ENCODE results near the gene RTP1. TPM values are rescaled to one million over a fixed set of nuclear protein-coding genes. Genes with fewer than 3 reads are reported as not detected.
"Not testable (repeated sequence)": the region's sequence is repeated elsewhere in the genome, so short reads cannot be mapped to it uniquely, and the experiment has no call there.

The RTP1 gene
- total RNA-seq, 4 donors from 2014 or later: not detected

GRCh38 chr3:187236962-187237361 is 39.7 kb downstream of the RTP1 start:
- H3K4me1 ChIP-seq: no peaks in the 10 kb centered on the region
- no peaks in the 10 kb centered on the region for H3K9me3 ChIP-seq
- TF ChIP-seq CTCF (IDR thresholded peaks at IDR 0.05) (no peak), POLR2A (IDR thresholded peaks at IDR 0.05) (no peak)
- no peaks in the 10 kb centered on the region for H3K36me3 ChIP-seq
- no peak overlapping the region for H3K27ac ChIP-seq
- no peaks in the 10 kb centered on the region for H3K27me3 ChIP-seq
- intact Hi-C loops (cut with DNase I): no loop called here
- no peak overlapping the region for H3K4me3 ChIP-seq (replicated peaks in 1 of 3)
- WGBS, 2 donors: 84 to 90% methylated on average over 1 of the region's 1 CpG
- no peak for DNase-seq

- Histone ChIP-seq H3K27me3 (no peaks in the 10 kb centered on the region), H3K9me3 (no peaks in the 10 kb centered on the region), H3K4me1 (no peaks in the 10 kb centered on the region), H3K36me3 (no peaks in the 10 kb centered on the region), H3K4me3 (replicated peaks in 1 of 3) (no peak overlapping the region), H3K27ac (no peak overlapping the region)
- no peak for TF ChIP-seq POLR2A (IDR thresholded peaks at IDR 0.05)
- no peak for TF ChIP-seq CTCF (IDR thresholded peaks at IDR 0.05)
- intact Hi-C loops (cut with DNase I): no loop called here
- DNase-seq: no peak
These were observed 40.5 kb downstream of the RTP1 start for GRCh38 chr3:187237741-187238140.

DNA sequence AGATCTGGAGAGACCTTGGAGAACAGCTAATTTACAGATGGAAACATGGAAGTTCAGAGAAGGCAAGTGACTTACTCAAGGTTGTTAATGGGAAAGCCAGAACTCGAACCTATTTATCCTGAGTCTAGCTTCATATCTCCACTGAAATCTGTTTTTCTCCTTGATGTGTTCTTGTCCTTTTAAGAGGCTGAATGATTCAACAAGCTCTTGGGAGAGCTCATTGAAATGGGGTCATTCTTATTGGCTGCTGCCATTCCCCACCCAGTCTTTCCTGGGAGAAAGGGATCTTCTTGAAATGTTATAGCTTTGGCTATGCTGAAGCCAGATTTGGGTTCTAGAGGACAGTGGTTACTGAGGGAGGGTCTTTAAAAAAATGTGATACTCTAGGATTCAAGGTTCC is 41.0 kb downstream of the RTP1 start:
- Histone ChIP-seq H3K27me3 (no peaks in the 10 kb centered on the region), H3K27ac (no peak overlapping the region), H3K36me3 (no peaks in the 10 kb centered on the region), H3K4me3 (replicated peaks in 1 of 3) (no peak overlapping the region), H3K4me1 (no peaks in the 10 kb centered on the region), H3K9me3 (no peaks in the 10 kb centered on the region)
- WGBS, 2 donors: 64 to 69% methylated on average over 1 of the region's 1 CpG
- TF ChIP-seq CTCF (IDR thresholded peaks at IDR 0.05) (no peak), POLR2A (IDR thresholded peaks at IDR 0.05) (no peak)
- intact Hi-C loops (cut with DNase I): no loop called here
- DNase-seq: no peak

GRCh38 chr3:187238835-187239234 is 41.5 kb downstream of the RTP1 start:
- intact Hi-C loops (cut with DNase I); H3K4me3 ChIP-seq (replicated peaks in 1 of 3); H3K36me3 ChIP-seq; H3K9me3 ChIP-seq; H3K27me3 ChIP-seq; H3K27ac ChIP-seq; H3K4me1 ChIP-seq; DNase-seq: not testable (repeated sequence)
- 95 to 99% methylated on average over 4 of the region's 4 CpGs for WGBS, 2 donors

DNA sequence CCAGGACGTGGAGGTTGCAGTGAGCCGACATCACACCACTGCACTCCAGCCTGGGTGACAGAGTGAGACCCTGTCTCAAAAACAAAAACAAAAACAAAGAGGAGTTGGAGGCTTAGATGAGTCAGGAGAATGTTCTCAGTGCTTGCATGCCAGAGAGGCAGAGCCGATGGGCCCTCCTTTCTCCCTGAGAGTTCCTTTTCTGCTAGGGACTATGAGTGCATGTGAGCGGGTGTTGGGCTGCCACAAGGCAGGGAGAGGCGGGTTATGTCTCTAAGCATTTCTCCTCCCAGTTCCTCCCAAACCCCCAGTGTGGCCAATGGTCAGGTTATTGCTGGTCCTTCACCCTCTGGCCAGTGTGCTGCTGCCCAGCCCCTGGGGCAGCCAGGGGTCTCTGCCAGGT is 45.1 kb downstream of the RTP1 start:
- intact Hi-C loops (cut with DNase I): no loop called here
- Histone ChIP-seq H3K27me3 (no peaks in the 10 kb centered on the region), H3K9me3 (no peaks in the 10 kb centered on the region), H3K4me1 (no peaks in the 10 kb centered on the region), H3K4me3 (replicated peaks in 1 of 3) (no peak overlapping the region), H3K36me3 (no peaks in the 10 kb centered on the region), H3K27ac (no peak overlapping the region)
- 84 to 88% methylated on average over 5 of the region's 5 CpGs for WGBS, 2 donors
- DNase-seq: no peak
- TF ChIP-seq POLR2A (IDR thresholded peaks at IDR 0.05) (no peak), CTCF (IDR thresholded peaks at IDR 0.05) (no peak)

DNA sequence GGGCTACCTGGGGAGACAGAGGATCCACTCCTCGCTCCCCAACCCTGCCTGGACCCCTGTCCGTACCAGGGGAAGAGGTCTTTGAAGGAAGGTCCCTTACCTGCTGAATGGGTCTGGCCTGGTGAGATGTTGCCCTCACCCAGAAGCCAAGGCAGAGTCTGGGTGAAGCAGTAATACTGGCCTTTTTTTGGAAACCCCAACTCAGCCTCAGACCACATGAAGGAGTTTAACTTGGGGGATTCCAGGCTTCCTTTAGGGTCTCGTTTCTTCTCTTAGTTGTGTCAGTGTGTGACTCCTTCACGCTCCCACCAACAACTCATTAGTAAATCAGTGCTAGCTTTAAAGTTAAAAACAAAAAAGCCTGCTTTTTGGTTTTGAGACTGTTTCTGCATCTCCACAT is 45.6 kb downstream of the RTP1 start:
- intact Hi-C loops (cut with DNase I): no loop called here
- H3K27me3 ChIP-seq: no peaks in the 10 kb centered on the region
- TF ChIP-seq CTCF (IDR thresholded peaks at IDR 0.05): no peak
- TF ChIP-seq POLR2A (IDR thresholded peaks at IDR 0.05): no peak

More for the DNA sequence above, 45.6 kb downstream of the RTP1 start:
- Histone ChIP-seq H3K27ac (no peak overlapping the region), H3K4me3 (replicated peaks in 1 of 3) (no peak overlapping the region), H3K4me1 (no peaks in the 10 kb centered on the region), H3K9me3 (no peaks in the 10 kb centered on the region), H3K36me3 (no peaks in the 10 kb centered on the region)
- WGBS, 2 donors: 94 to 98% methylated on average over 3 to 4 of the region's 4 CpGs
- no peak for DNase-seq

Data from thyroid gland (tissue), 4 donors.